Adipocyte (in vitro differentiated cells): ENCODE measurements around the gene AP4M1.
"Not testable (repeated sequence)": the region's sequence is repeated elsewhere in the genome, so short reads cannot be mapped to it uniquely, and the experiment has no call there.

Experiments
- DNase-seq: peaks from one replicate; pipeline ENCODE4 v3.0.0-alpha.2; 2015; ENCODE audit warnings: low read depth
- H3K27me3 ChIP-seq: replicated peaks from 2 replicates; pipeline ENCODE4 v1.7.0; 2013; ENCODE audit warnings: mild to moderate bottlenecking, low read length, moderate library complexity; ENCODE audit not compliant: control insufficient read depth, insufficient read depth
- H3K36me3 ChIP-seq: 2 replicates; pipeline ENCODE4 v1.7.0; 2013; ENCODE audit warnings: low read length, mild to moderate bottlenecking, moderate library complexity; ENCODE audit not compliant: control insufficient read depth, insufficient read depth, severe bottlenecking
- H3K4me1 ChIP-seq: 2 replicates; pipeline ENCODE4 v1.7.0; 2013; ENCODE audit warnings: mild to moderate bottlenecking, low read length, moderate library complexity; ENCODE audit not compliant: control insufficient read depth, insufficient read depth
- H3K4me3 ChIP-seq: 2 replicates; pipeline ENCODE4 v1.7.0; 2013; ENCODE audit warnings: mild to moderate bottlenecking, low read length, moderate library complexity
- H3K9ac ChIP-seq: 2 replicates; pipeline ENCODE4 v1.7.0; 2013; ENCODE audit warnings: mild to moderate bottlenecking, low read length, moderate library complexity
- H3K9me3 ChIP-seq: 2 replicates; pipeline ENCODE4 v1.7.0; 2013; ENCODE audit warnings: mild to moderate bottlenecking, low read length, moderate library complexity; ENCODE audit not compliant: control insufficient read depth

AP4M1 gene

GRCh38 chr7:100146350-100146749 lies 44.9 kb downstream of the AP4M1 start:
- H3K4me3 ChIP-seq, H3K9me3 ChIP-seq, DNase-seq: not testable (repeated sequence)

DNA sequence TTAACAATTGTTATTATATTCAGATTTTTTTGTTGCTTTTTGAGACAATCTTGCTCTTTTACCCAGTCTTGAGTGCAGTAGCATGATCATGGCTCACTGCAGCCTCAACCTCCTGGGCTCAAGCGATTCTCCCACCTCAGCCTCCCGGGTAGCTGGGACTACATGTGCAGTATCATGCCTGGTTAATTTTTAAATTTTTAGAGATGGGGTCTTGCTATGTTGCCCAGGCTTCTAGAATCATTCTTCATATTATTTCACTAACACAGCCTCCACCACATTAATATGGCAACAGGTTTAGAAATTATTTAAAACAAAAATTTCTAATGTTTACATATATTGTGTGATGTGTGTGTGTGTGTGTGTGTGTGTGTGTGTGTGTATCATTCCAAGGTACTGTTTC lies 45.8 kb downstream of the AP4M1 start:
- no peak for DNase-seq
- Histone ChIP-seq H3K4me1 (peaks cover 15% of the 10 kb centered on the region), H3K27me3 (no peaks in the 10 kb centered on the region), H3K9ac (no peak overlapping the region), H3K9me3 (no peaks in the 10 kb centered on the region), H3K36me3 (no peaks in the 10 kb centered on the region), H3K4me3 (no peak overlapping the region)

More at GRCh38 chr7:100146350-100146749, 44.9 kb downstream of the AP4M1 start:
- not testable (repeated sequence) for H3K9ac ChIP-seq, H3K27me3 ChIP-seq, H3K36me3 ChIP-seq
- H3K4me1 ChIP-seq = peaks cover 17% of the 10 kb centered on the region

GRCh38 chr7:100148225-100148558 lies 46.7 kb downstream of the AP4M1 start:
- Histone ChIP-seq H3K9me3 (no peaks in the 10 kb centered on the region), H3K4me1 (peaks cover 15% of the 10 kb centered on the region), H3K36me3 (peaks cover 1% of the 10 kb centered on the region), H3K4me3 (peak overlapping the region; percentile 95), H3K27me3 (no peaks in the 10 kb centered on the region), H3K9ac (peak overlapping the region; percentile 76)
- DNase-seq = no peak

GRCh38 chr7:100148559-100149328 lies 47.3 kb downstream of the AP4M1 start, which contains the start of gene LAMTOR4:
LAMTOR4 (plus strand) TSS chr7:100148918; CDS start chr7:100148973, 55 bp downstream.
- Histone ChIP-seq H3K36me3 (peaks cover 7% of the 10 kb centered on the region), H3K4me1 (peaks cover 16% of the 10 kb centered on the region), H3K4me3 (peak within 1 kb of the TSS; percentile 95), H3K9me3 (no peaks in the 10 kb centered on the region), H3K27me3 (no peaks in the 10 kb centered on the region), H3K9ac (peak within 1 kb of the TSS; percentile 94)
- peak; percentile 99 for DNase-seq

DNA sequence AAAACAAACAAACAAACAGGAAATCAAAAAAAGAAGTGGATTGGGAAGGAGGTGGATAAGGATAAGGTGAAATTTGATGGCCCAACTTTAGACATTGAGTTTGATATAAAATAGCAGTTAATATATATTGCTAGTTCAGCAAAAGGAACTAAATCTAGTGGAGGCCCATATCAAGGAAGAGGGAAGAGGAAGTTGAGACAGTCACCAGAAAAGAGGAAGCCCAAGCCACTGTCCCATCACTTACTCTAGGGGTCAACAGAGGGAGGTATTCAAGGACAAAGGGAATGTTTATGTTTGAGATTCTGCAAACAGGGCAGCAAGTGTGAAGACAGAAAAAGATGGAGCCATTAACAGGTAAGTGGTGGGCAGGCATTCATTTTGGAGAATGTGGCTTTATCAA lies 51.0 kb downstream of the AP4M1 start:
- peaks cover 39% of the 10 kb centered on the region for H3K36me3 ChIP-seq
- no peak overlapping the region for H3K4me3 ChIP-seq
- peaks cover 30% of the 10 kb centered on the region for H3K4me1 ChIP-seq
- H3K27me3 ChIP-seq = no peaks in the 10 kb centered on the region
- no peak overlapping the region for H3K9ac ChIP-seq
- no peak for DNase-seq
- H3K9me3 ChIP-seq = no peaks in the 10 kb centered on the region

DNA sequence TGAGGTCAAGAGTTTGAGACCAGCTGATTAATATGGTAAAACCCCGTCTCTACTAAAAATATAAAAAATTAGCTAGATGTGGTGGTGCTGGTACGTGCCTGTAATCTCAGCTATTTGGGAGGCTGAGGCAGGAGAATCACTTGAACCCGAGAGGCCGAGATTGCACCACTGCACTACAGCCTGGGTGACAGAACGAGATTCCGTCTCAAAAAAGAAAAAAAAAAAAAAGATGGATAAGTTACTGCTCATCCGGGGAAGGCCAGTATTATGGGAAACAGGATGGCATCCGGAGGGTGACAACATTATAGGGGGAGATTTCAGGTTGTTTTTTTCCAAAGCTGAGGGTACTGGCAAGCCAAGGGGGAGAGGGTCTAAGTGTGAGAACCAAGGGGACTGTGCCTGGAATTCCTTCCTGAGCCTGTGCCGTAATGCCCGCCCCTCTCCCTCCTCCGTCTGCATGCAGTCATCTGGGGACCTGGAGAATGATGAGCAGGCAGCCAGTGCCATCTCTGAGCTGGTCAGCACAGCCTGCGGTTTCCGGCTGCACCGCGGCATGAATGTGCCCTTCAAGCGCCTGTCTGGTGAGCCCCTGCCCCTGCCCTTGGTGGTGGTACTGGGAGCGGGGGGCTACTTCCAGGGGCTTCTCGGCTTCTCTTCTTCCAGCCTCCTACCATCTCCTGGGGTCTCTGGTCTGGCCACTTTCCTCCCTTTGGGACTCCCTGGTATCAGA lies 51.7 kb downstream of the AP4M1 start:
- Histone ChIP-seq H3K4me1 (peaks cover 32% of the 10 kb centered on the region), H3K36me3 (peaks cover 39% of the 10 kb centered on the region), H3K9me3 (no peaks in the 10 kb centered on the region), H3K9ac (no peak overlapping the region), H3K27me3 (no peaks in the 10 kb centered on the region), H3K4me3 (no peak overlapping the region)
- DNase-seq = no peak

- Histone ChIP-seq H3K36me3 (peaks cover 39% of the 10 kb centered on the region), H3K9me3 (no peaks in the 10 kb centered on the region), H3K9ac (no peak overlapping the region), H3K4me3 (no peak overlapping the region), H3K4me1 (peaks cover 31% of the 10 kb centered on the region), H3K27me3 (no peaks in the 10 kb centered on the region)
- no peak for DNase-seq
Observed at GRCh38 chr7:100153708-100154535, 52.5 kb downstream of the AP4M1 start.

- H3K4me1 ChIP-seq = peaks cover 29% of the 10 kb centered on the region
- no peak overlapping the region for H3K4me3 ChIP-seq
- H3K9me3 ChIP-seq = no peaks in the 10 kb centered on the region
- H3K36me3 ChIP-seq = peaks cover 39% of the 10 kb centered on the region
- no peak overlapping the region for H3K9ac ChIP-seq
- H3K27me3 ChIP-seq = no peaks in the 10 kb centered on the region
- DNase-seq = no peak
Observed at GRCh38 chr7:100154651-100155491, 53.4 kb downstream of the AP4M1 start.

GRCh38 chr7:100155553-100156317 lies 54.3 kb downstream of the AP4M1 start:
- Histone ChIP-seq H3K4me1 (peaks cover 23% of the 10 kb centered on the region), H3K36me3 (peaks cover 39% of the 10 kb centered on the region), H3K4me3 (no peak overlapping the region), H3K27me3 (no peaks in the 10 kb centered on the region), H3K9me3 (no peaks in the 10 kb centered on the region), H3K9ac (no peak overlapping the region)
- DNase-seq = no peak
